LNCAP (cell line): ENCODE results near the gene GLI2.

ENCODE experiments used
- CTCF ChIP-seq: fragments of 450-650 bp; IDR thresholded peaks from 2 replicates; pipeline ENCODE4 v1.5.1; 2017; ENCODE audit warnings: mild to moderate bottlenecking

The GLI2 gene

GRCh38 chr2:120712180-120712681 is 23.4 kb upstream of the GLI2 start:
- no peak for TF ChIP-seq CTCF

GRCh38 chr2:120715353-120715752 is 20.3 kb upstream of the GLI2 start:
- no peak for TF ChIP-seq CTCF

GRCh38 chr2:120715941-120716340 is 19.7 kb upstream of the GLI2 start:
- no peak for TF ChIP-seq CTCF

GRCh38 chr2:120716641-120717585 is 18.8 kb upstream of the GLI2 start:
- no peak for TF ChIP-seq CTCF

GRCh38 chr2:120719491-120719890 is 16.2 kb upstream of the GLI2 start:
- TF ChIP-seq CTCF: no peak

- no peak for TF ChIP-seq CTCF
Observed at GRCh38 chr2:120720231-120720630, 15.4 kb upstream of the GLI2 start.

GRCh38 chr2:120720746-120721375 is 14.8 kb upstream of the GLI2 start:
- TF ChIP-seq CTCF: no peak
